Stimulated activated CD4-positive, alpha-beta T cell treated with anti-CD3 and anti-CD28 coated beads, Interleukin-1b, Interleukin-23, amount 100 ng/mL, for 24 hours (primary cell): ENCODE results near the gene ZCCHC4.

Experiments
- DNase-seq, 4 experiments: peaks; one replicate each; pipeline ENCODE4 v3.0.0-alpha.2; 2020; ENCODE audit warnings: low read depth in 4 of 4, low spot score in 1 of 4

The ZCCHC4 gene

GRCh38 chr4:25377572-25378436, 65.2 kb downstream of the ZCCHC4 start:
- DNase-seq = no peak

GRCh38 chr4:25378437-25378743, 65.8 kb downstream of the ZCCHC4 start:
- DNase-seq = no peak

GRCh38 chr4:25379591-25379990, 67.0 kb downstream of the ZCCHC4 start:
- no peak for DNase-seq

- no peak for DNase-seq
Observed at GRCh38 chr4:25383647-25384046, 71.1 kb downstream of the ZCCHC4 start.

GRCh38 chr4:25386926-25387325, 74.4 kb downstream of the ZCCHC4 start:
- no peak for DNase-seq

GRCh38 chr4:25397305-25397704, 84.7 kb downstream of the ZCCHC4 start:
- DNase-seq = no peak

GRCh38 chr4:25399510-25399909, 86.9 kb downstream of the ZCCHC4 start:
- DNase-seq = no peak

- DNase-seq = no peak
Observed at GRCh38 chr4:25401066-25401465, 88.5 kb downstream of the ZCCHC4 start.

GRCh38 chr4:25402521-25402920, 89.9 kb downstream of the ZCCHC4 start:
- DNase-seq = no peak

GRCh38 chr4:25403699-25404098, 91.1 kb downstream of the ZCCHC4 start:
- no peak for DNase-seq

- no peak for DNase-seq
Observed at GRCh38 chr4:25405453-25405852, 92.9 kb downstream of the ZCCHC4 start.

GRCh38 chr4:25406081-25406692, 93.6 kb downstream of the ZCCHC4 start:
- DNase-seq = no peak

GRCh38 chr4:25410820-25411529, 98.4 kb downstream of the ZCCHC4 start:
- no peak for DNase-seq

- no peak for DNase-seq
Observed at GRCh38 chr4:25413261-25413660, 100.7 kb downstream of the ZCCHC4 start.

GRCh38 chr4:25417014-25417413, 104.4 kb downstream of the ZCCHC4 start:
- DNase-seq = no peak
